Activated B cell treated with CpG ODN at 0.5 μM for 24 hours (primary cell): Measurements from ENCODE around the gene FMNL2. TPM values are rescaled to one million over a fixed set of nuclear protein-coding genes. Genes with fewer than 3 reads are reported as not detected.

Experiments
- ATAC-seq: fragments of 200-7000 bp; cut with Tn5 transposase; one replicate; pipeline ENCODE4 v1.10.0; 2021; ENCODE audit warnings: low read depth, mild to moderate bottlenecking, moderate library complexity
- CTCF ChIA-PET: fragments of 350-600 bp; sonication (Branson Sonifier 250); formaldehyde crosslinking; loops from one replicate; lab custom pipeline; 2021; ENCODE audit warnings: antibody characterized with exemption; lab: Charles Lee
- POLR2A ChIA-PET: fragments of 350-600 bp; sonication (Branson Sonifier 250); formaldehyde crosslinking; loops from one replicate; lab custom pipeline; 2021; ENCODE audit warnings: antibody characterized with exemption; lab: Charles Lee
- DNase-seq: peaks from one replicate; pipeline ENCODE4 v3.0.0; 2022
- H3K27ac Mint-ChIP-seq: one replicate; pipeline ENCODE4 v1.8.0; 2020; ENCODE audit warnings: mixed read lengths
- H3K27me3 Mint-ChIP-seq: one replicate; pipeline ENCODE4 v1.8.0; 2021; ENCODE audit warnings: mixed read lengths
- H3K36me3 Mint-ChIP-seq: one replicate; pipeline ENCODE4 v1.8.0; 2021; ENCODE audit warnings: low read depth, mixed read lengths
- H3K4me1 Mint-ChIP-seq: one replicate; pipeline ENCODE4 v1.8.0; 2021; ENCODE audit warnings: mixed read lengths
- H3K4me3 Mint-ChIP-seq: one replicate; pipeline ENCODE4 v1.8.0; 2020; ENCODE audit warnings: mild to moderate bottlenecking, mixed read lengths
- H3K9me3 Mint-ChIP-seq: one replicate; pipeline ENCODE4 v1.8.0; 2020; ENCODE audit warnings: mixed read lengths
- CTCF ChIP-seq: fragments of 200-600 bp; IDR thresholded peaks from one replicate; pipeline ENCODE4 v1.8.0; 2022; ENCODE audit warnings: antibody characterized with exemption, mild to moderate bottlenecking
- intact Hi-C: fragments of 100-400 bp; cut with micrococcal nuclease; formaldehyde crosslinking; loops from one replicate; pipeline ENCODE4 v1.15.1; 2024
- total RNA-seq: library from RNA; stranded (reverse); gene quantifications from 2 replicates; pipeline ENCODE4 v1.2.3, GENCODE V29; 2022

The FMNL2 gene
- total RNA-seq, 1 donor from 2014 or later, result 4.0 TPM

DNA sequence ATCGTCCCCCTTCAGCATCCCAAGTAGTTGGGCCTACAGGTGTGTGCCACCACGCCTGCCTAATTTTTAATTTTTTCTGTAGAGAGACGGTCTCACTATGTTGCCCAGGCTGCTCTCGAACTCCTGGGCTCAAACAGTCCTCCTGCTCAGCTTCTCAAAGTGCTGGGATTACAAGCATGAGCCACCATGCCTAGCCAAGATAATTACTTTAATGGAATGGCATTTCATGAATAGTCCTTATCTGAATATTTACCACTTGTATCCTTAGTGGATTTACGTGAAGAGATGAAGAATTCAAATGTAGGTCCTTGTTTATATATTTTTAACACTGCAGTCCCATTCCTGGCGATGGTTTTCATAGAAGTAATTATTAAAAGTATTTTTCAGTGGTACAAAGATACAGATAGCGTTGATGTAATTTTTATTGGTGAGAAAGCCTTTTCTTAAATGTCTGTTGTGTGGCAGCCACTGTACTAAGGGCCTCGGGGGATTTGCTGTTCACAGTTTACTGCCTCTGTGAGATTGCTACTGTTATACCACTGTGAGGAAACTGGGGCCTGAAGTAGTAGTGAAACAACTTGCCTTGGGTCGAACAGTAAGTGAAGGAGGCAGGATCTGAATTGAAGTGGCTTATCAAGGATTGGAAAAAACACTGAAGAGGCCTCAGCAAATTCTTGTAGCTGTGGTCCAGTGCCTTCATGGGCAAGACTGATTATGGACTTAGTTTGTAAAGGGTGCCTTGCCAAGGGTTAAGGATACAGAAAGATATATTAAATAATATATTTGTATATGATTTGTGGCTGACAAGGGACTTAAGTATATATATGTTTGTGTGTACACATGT lies 231.1 kb downstream of the FMNL2 start:
- Mint-ChIP-seq H3K9me3 (no peaks in the 10 kb centered on the region), H3K4me1 (peaks cover 27% of the 10 kb centered on the region), H3K27ac (peak overlapping the region; percentile 65), H3K4me3 (no peak overlapping the region), H3K36me3 (no peaks in the 10 kb centered on the region), H3K27me3 (no peaks in the 10 kb centered on the region)
- POLR2A ChIA-PET, result no interaction called here
- ATAC-seq (peak; percentile 94), DNase-seq (no peak)
- CTCF ChIA-PET, result no interaction called here
- TF ChIP-seq CTCF, result no peak
- intact Hi-C loops, result loop anchor here (1.0 kb wide), 1 partner anchor 45 kb away; no protein-coding TSS in a partner anchor

DNA sequence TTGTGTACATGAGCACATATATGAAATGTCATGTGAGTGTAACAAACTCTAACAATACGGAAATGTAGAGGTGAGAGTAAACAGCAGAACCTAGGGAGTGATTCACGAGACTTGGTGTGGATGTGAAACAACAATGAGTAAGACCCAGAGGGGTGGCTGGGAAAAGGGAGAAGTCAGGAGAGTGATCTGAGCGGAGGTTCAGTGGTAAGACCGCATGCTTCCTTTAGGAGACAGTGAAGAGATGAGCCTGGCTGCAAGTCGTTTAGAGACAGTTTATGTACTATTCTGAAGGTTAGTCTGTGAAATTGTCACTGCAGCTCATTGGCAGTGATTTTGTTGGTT lies 231.7 kb downstream of the FMNL2 start:
- CTCF ChIA-PET, result no interaction called here
- intact Hi-C loops, result no loop called here
- POLR2A ChIA-PET, result no interaction called here
- H3K9me3 Mint-ChIP-seq, result no peaks in the 10 kb centered on the region
- H3K4me1 Mint-ChIP-seq, result peaks cover 27% of the 10 kb centered on the region
- no peaks in the 10 kb centered on the region for H3K27me3 Mint-ChIP-seq
- DNase-seq, result no peak
- no peaks in the 10 kb centered on the region for H3K36me3 Mint-ChIP-seq
- no peak overlapping the region for H3K4me3 Mint-ChIP-seq
- no peak for TF ChIP-seq CTCF
- peak; percentile 22 for ATAC-seq
- peak overlapping the region; percentile 65 for H3K27ac Mint-ChIP-seq

DNA sequence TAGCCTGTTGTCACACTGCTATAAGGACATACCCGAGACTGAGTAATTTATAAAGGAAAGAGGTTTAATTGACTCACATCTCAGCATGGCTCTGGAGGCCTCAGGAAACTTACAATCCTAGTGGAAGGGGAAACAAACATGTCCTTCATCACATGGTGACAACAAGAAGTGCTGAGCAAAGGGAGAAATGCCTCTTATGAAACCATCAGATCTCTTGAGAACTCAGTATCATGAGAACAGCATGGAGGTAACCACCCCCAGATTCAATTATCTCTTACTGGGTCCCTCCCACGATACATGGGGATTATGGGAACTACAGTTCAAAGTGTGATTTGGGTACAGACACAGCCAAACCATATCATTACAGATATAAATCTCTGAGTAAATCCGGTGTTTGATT lies 233.6 kb downstream of the FMNL2 start:
- no peaks in the 10 kb centered on the region for H3K36me3 Mint-ChIP-seq
- H3K27ac Mint-ChIP-seq, result no peak overlapping the region
- H3K9me3 Mint-ChIP-seq, result no peaks in the 10 kb centered on the region
- ChIA-PET POLR2A (no interaction called here), CTCF (no interaction called here)
- no peaks in the 10 kb centered on the region for H3K27me3 Mint-ChIP-seq
- ATAC-seq (no peak), DNase-seq (no peak)
- no peak overlapping the region for H3K4me3 Mint-ChIP-seq
- peaks cover 31% of the 10 kb centered on the region for H3K4me1 Mint-ChIP-seq
- TF ChIP-seq CTCF, result no peak
- intact Hi-C loops, result no loop called here

GRCh38 chr2:152569186-152569585 lies 234.2 kb downstream of the FMNL2 start:
- DNase-seq (no peak), ATAC-seq (no peak)
- H3K4me3 Mint-ChIP-seq, result no peak overlapping the region
- H3K36me3 Mint-ChIP-seq, result no peaks in the 10 kb centered on the region
- H3K9me3 Mint-ChIP-seq, result no peaks in the 10 kb centered on the region
- POLR2A ChIA-PET, result no interaction called here
- peaks cover 31% of the 10 kb centered on the region for H3K4me1 Mint-ChIP-seq
- CTCF ChIA-PET, result no interaction called here
- no peaks in the 10 kb centered on the region for H3K27me3 Mint-ChIP-seq
- intact Hi-C loops, result no loop called here
- H3K27ac Mint-ChIP-seq, result no peak overlapping the region
- TF ChIP-seq CTCF, result no peak

DNA sequence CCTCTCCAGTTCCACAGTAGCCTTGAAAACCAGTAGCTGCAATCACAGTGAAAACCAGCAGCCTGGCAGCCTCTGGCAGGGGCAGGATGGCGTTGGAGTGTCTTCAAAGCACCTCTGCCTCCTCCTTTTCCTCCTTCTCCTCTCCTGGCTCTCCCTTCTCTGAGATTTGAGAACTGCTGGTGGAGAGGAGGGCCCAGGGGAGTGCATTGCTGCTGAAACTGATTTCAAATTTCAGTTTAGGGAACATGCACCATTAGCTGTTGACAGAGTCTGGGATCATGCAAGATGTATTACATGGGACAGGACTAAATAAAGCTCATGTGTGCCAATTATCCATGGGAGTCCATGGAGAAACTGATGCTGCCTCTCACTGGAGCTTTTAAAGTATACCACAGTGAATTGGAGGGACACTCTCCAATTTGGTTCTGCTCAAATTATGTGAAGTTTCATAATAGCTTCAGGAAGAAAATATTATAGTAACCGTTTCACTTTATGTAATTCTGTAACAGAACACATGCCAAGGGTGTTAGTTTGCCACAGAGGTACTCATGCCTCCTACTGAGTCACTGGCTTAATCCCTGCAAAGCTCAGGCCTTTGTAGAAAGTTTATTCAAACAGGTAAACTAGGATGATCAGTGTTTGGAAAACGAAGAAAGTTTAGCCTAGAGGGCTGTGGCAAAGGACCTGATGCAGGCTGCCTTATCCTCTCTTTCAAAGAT lies 236.2 kb downstream of the FMNL2 start:
- CTCF ChIA-PET, result interaction anchor here (1.0 kb wide), 1 partner anchor 38 kb away, joined by 3 read pairs; no protein-coding TSS in a partner anchor
- Mint-ChIP-seq H3K4me3 (no peak overlapping the region), H3K4me1 (peaks cover 17% of the 10 kb centered on the region), H3K9me3 (no peaks in the 10 kb centered on the region), H3K27me3 (no peaks in the 10 kb centered on the region), H3K27ac (no peak overlapping the region), H3K36me3 (no peaks in the 10 kb centered on the region)
- POLR2A ChIA-PET, result no interaction called here
- no peak for TF ChIP-seq CTCF
- DNase-seq (no peak), ATAC-seq (no peak)
- intact Hi-C loops, result no loop called here
